Endothelial cell of umbilical vein (primary cell): ENCODE results near the gene ITGA6. TPM values are rescaled to one million over a fixed set of nuclear protein-coding genes. Genes with fewer than 3 reads are reported as not detected.

Experiments used
- BruUV-seq: library from RNA; stranded (reverse); fragments of 400-500 nt; replicated peaks from 2 replicates; lab custom pipeline; 2021; lab: Mats Ljungman, UMichigan
- CTCF ChIA-PET: fragments of 300-600, 350-600 bp; sonication (Branson Sonifier 250); formaldehyde crosslinking; loops from one replicate; lab custom pipeline; 2021; ENCODE audit warnings: antibody characterized with exemption, inconsistent platforms; lab: Charles Lee
- POLR2A ChIA-PET: fragments of 300-600, 350-600 bp; sonication (Branson Sonifier 250); formaldehyde crosslinking; loops from one replicate; lab custom pipeline; 2021; ENCODE audit warnings: antibody characterized with exemption, inconsistent platforms; lab: Charles Lee
- DNase-seq: peaks from one replicate; pipeline ENCODE4 v3.0.0-alpha.2; 2011; ENCODE audit warnings: low read depth, low spot score
- FAIRE-seq: peaks from 2 replicates; lab custom pipeline; 2011; peaks lifted over from hg19 to GRCh38; lab: Jason Lieb, UNC
- H2AFZ ChIP-seq: 2 replicates; pipeline ENCODE4 v1.6.0; 2012; ENCODE audit warnings: low read depth, low read length, control low read depth, inconsistent platforms
- H3K27ac ChIP-seq: 2 replicates; pipeline ENCODE4 v1.5.1; 2011; ENCODE audit warnings: low read depth, mild to moderate bottlenecking, control low read depth, low read length, moderate library complexity; ENCODE audit not compliant: insufficient read depth
- H3K27me3 ChIP-seq, 2 experiments: 2 replicates each; pipeline versions ENCODE4 v1.6.0 to v1.6.1; 2011; ENCODE audit warnings: low read length in 2 of 2, mixed read lengths in 1 of 2; ENCODE audit not compliant: control insufficient read depth in 2 of 2, insufficient read depth in 2 of 2
- H3K36me3 ChIP-seq, 2 experiments: 2 replicates in 1 of 2; 3 replicates in 1 of 2; pipeline ENCODE4 v1.5.1; 2011; ENCODE audit warnings: low read length in 2 of 2, mild to moderate bottlenecking in 1 of 2, moderate library complexity in 1 of 2; ENCODE audit not compliant: control insufficient read depth in 2 of 2, insufficient read depth in 2 of 2; ENCODE audit errors: extremely low read depth in 1 of 2
- H3K4me1 ChIP-seq: 3 replicates; pipeline ENCODE4 v1.5.1; 2011; ENCODE audit warnings: mild to moderate bottlenecking, low read length; ENCODE audit not compliant: control insufficient read depth, insufficient read depth; ENCODE audit errors: extremely low read depth
- H3K4me2 ChIP-seq: 2 replicates; pipeline ENCODE4 v1.6.1; 2011; ENCODE audit warnings: low read length, control low read depth, mixed read lengths; ENCODE audit not compliant: insufficient read depth
- H3K4me3 ChIP-seq, 3 experiments: fragments of 200-600 bp in 1 of 3; sonication (generic), shearing (Covaris generic) in 1 of 3; replicated peaks in 1 of 3; 2 replicates each; pipeline ENCODE4 v1.5.1; 2011 to 2016; ENCODE audit warnings: control low read depth in 3 of 3, low read length in 3 of 3, mild to moderate bottlenecking in 2 of 3, inconsistent platforms in 1 of 3, low read depth in 1 of 3, moderate library complexity in 1 of 3; ENCODE audit not compliant: insufficient read depth in 1 of 3
- H3K79me2 ChIP-seq: 2 replicates; pipeline ENCODE4 v1.6.0; 2012; ENCODE audit warnings: low read length, inconsistent platforms; ENCODE audit not compliant: control insufficient read depth, insufficient read depth
- H3K9ac ChIP-seq: replicated peaks from 2 replicates; pipeline ENCODE3; 2011; ENCODE audit warnings: low read length, control low read depth; ENCODE audit not compliant: insufficient read depth; ENCODE audit errors: extremely low read depth
- H3K9me1 ChIP-seq: replicated peaks from 3 replicates; pipeline ENCODE4 v1.6.0; 2011; ENCODE audit warnings: mild to moderate bottlenecking, low read length; ENCODE audit not compliant: control insufficient read depth, insufficient read depth; ENCODE audit errors: extremely low read depth
- H3K9me3 ChIP-seq: replicated peaks from 2 replicates; pipeline ENCODE4 v1.5.1; 2012; ENCODE audit warnings: low read length, inconsistent platforms; ENCODE audit not compliant: control insufficient read depth, insufficient read depth
- H4K20me1 ChIP-seq: replicated peaks from 2 replicates; pipeline ENCODE3; 2011; ENCODE audit warnings: mild to moderate bottlenecking, low read length; ENCODE audit not compliant: control insufficient read depth, insufficient read depth; ENCODE audit errors: extremely low read depth
- CTCF ChIP-seq, 2 donors: IDR thresholded peaks; 1 replicate in 1 of 2; 2 replicates in 1 of 2; pipeline ENCODE4 v1.5.1; 2011; ENCODE audit warnings: low read length in 2 of 2, mild to moderate bottlenecking in 2 of 2, moderate library complexity in 2 of 2, control low read depth in 1 of 2, inconsistent platforms in 1 of 2, low read depth in 1 of 2; ENCODE audit not compliant: insufficient read depth in 1 of 2; ENCODE audit errors: extremely low read depth in 1 of 2
- EZH2 ChIP-seq: IDR thresholded peaks from 2 replicates; pipeline ENCODE4 v1.6.1; 2012; ENCODE audit warnings: borderline replicate concordance, low read depth, mild to moderate bottlenecking, moderate library complexity, low read length, inconsistent platforms; ENCODE audit not compliant: severe bottlenecking
- FOS ChIP-seq: IDR thresholded peaks from 2 replicates; pipeline ENCODE4 v1.6.1; 2011; ENCODE audit warnings: mild to moderate bottlenecking, low read length, moderate library complexity, borderline replicate concordance; ENCODE audit not compliant: insufficient read depth
- GATA2 ChIP-seq: IDR thresholded peaks from 2 replicates; pipeline ENCODE4 v1.7.0; 2011; ENCODE audit warnings: low read depth, mild to moderate bottlenecking, moderate library complexity, mixed read lengths, low read length; ENCODE audit not compliant: insufficient read length, insufficient read depth
- JUN ChIP-seq: IDR thresholded peaks from 2 replicates; pipeline ENCODE4 v1.6.1; 2011; ENCODE audit warnings: borderline replicate concordance, low read depth; ENCODE audit not compliant: insufficient read length, insufficient read depth
- MAX ChIP-seq: IDR thresholded peaks from 2 replicates; pipeline ENCODE4 v1.6.1; 2011; ENCODE audit not compliant: insufficient read depth, insufficient read length
- MYC ChIP-seq: IDR thresholded peaks from one replicate; pipeline ENCODE4 v1.6.1; 2011; ENCODE audit warnings: mild to moderate bottlenecking, low read depth, low read length
- POLR2A ChIP-seq: IDR thresholded peaks from 2 replicates; pipeline ENCODE4 v1.6.1; 2012; ENCODE audit warnings: low read depth, mild to moderate bottlenecking, control low read depth, low read length
- POLR2AphosphoS5 ChIP-seq: IDR thresholded peaks from 2 replicates; pipeline ENCODE4 v1.6.1; 2012; ENCODE audit warnings: low read depth, mild to moderate bottlenecking, control low read depth, low read length, moderate library complexity; ENCODE audit not compliant: insufficient read depth
- dilution Hi-C: fragments of 300-500 bp; cut with MboI; formaldehyde crosslinking; loops from one replicate; pipeline ENCODE4 v1.15.0; 2019; ENCODE audit warnings: low sequenced_read_pairs; ENCODE audit not compliant: extremely low pct_ligation_motif_present
- intact Hi-C: fragments of 100-400 bp; cut with micrococcal nuclease; formaldehyde crosslinking; loops from one replicate; pipeline ENCODE4 v1.10.0; 2022
- polyA plus RNA-seq, 4 experiments: library from polyadenylated mRNA; depleted of rRNA in 3 of 4; stranded (reverse) in 3 of 4; unstranded in 1 of 4; fragments of >200 nt; gene quantifications; 2 replicates each; pipeline versions ENCODE4 v1.2.1 to v1.2.3, GENCODE V29; 2011 to 2012; ENCODE audit warnings: missing spikeins in 1 of 4
- total RNA-seq: library from RNA; stranded (reverse); gene quantifications from 2 replicates; pipeline ENCODE4 v1.2.3, GENCODE V29; 2021

ITGA6 gene
- total and polyA plus RNA-seq, 2 donors (not counting 3 experiments of a cell fraction or from before 2014, with no cell fraction given): 24.9 to 208 TPM

- intact Hi-C loops: no loop called here
Observed at GRCh38 chr2:172445851-172446250, 18.5 kb downstream of the ITGA6 start.

More at GRCh38 chr2:172445851-172446250, 18.5 kb downstream of the ITGA6 start:
- Histone ChIP-seq H3K9ac (no peak overlapping the region), H3K9me1 (no peaks in the 10 kb centered on the region), H3K4me2 (peak overlapping the region; percentile 34), H4K20me1 (no peaks in the 10 kb centered on the region), H3K4me3 (no peak overlapping the region), H3K9me3 (no peaks in the 10 kb centered on the region), H3K27me3 (no peaks in the 10 kb centered on the region), H2AFZ (no peak overlapping the region), H3K79me2 (peaks cover 84% of the 10 kb centered on the region), H3K27ac (no peak overlapping the region), H3K36me3 (no peaks in the 10 kb centered on the region), H3K4me1 (peaks cover 29% of the 10 kb centered on the region)
- dilution Hi-C loops: loop anchor here (25.0 kb wide), 1 partner anchor 259 kb away; no protein-coding TSS in a partner anchor
- TF ChIP-seq JUN (no peak), MYC (no peak), GATA2 (no peak), MAX (no peak), POLR2A (no peak), CTCF (IDR thresholded peaks at IDR 0.05; ENCODE audit: extremely low read depth in 1 of 2, insufficient read depth in 1 of 2, low read depth in 1 of 2, low read length in 2 of 2) (no peak), EZH2 (no peak), FOS (no peak), POLR2AphosphoS5 (no peak)
- ChIA-PET CTCF (interaction anchor here (1.3 to 3.9 kb wide), 6 partner anchors 10 to 274 kb away, joined by 3 to 30 read pairs (median 4); no protein-coding TSS in a partner anchor), POLR2A (no interaction called here)
- BruUV-seq: no TSS peak
- peak; percentile 29 for DNase-seq
- no peak for FAIRE-seq
